GM21526 (cell line): ENCODE data around the gene MYADM.
"Not testable (repeated sequence)": the region's sequence is repeated elsewhere in the genome, so short reads cannot be mapped to it uniquely, and the experiment has no call there.

Experiments used
- ATAC-seq: cut with Tn5 transposase; IDR thresholded peaks from one replicate; pipeline ENCODE4 v1.9.1; 2021; ENCODE audit warnings: moderate library complexity; ENCODE audit not compliant: unreplicated experiment, low FRiP score

MYADM gene, protein sequence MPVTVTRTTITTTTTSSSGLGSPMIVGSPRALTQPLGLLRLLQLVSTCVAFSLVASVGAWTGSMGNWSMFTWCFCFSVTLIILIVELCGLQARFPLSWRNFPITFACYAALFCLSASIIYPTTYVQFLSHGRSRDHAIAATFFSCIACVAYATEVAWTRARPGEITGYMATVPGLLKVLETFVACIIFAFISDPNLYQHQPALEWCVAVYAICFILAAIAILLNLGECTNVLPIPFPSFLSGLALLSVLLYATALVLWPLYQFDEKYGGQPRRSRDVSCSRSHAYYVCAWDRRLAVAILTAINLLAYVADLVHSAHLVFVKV

DNA sequence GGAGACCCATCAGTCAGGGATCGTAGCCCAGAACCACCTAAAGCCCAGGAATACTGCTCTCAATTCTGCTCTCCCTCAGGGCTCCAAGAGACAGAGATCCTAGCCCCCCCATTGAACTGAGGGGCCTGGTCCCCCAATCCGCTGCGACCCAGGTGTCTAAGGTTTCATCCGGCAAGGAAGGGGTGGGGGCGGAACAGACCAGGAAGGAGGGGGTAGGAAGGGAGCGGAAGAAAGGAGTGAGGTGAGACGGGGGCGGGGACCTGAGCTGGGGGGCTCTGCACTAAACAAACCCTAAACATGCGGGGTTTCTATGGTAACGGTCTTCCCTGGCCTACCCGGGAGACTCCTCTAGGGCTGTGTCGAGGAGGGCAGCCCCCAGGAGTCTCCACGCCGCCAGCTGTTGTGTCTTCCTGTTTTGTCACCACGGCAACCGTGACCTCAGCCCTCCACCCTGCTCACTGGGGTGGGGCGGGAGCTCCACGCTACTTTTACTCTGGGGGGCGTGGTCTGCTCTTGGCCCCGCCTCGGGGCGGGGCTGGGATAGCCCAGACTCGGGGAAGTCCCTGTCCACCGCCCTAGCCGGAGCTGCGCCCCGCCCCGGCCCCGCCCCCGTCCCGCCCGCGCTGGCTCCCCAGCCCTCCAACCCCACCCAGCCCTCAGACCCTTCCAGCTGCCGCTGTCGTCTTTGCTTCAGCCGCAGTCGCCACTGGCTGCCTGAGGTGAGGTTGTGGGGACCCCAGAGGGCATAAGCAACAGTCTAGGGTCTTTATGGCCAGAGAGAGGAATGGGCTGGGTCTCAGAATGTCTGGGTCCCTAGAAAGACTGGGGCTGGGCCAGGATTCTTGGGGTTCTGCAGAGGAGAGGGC is at the start of gene MYADM:
Gene MYADM, plus strand, starts transcription at position 659 of the 866 bp plus-strand sequence. CDS start 5,647 bp downstream, outside the sequence.
- peak; percentile 52 for ATAC-seq

GRCh38 chr19:53818756-53819155 is 48.9 kb upstream of the MYADM start:
- ATAC-seq: no peak

DNA sequence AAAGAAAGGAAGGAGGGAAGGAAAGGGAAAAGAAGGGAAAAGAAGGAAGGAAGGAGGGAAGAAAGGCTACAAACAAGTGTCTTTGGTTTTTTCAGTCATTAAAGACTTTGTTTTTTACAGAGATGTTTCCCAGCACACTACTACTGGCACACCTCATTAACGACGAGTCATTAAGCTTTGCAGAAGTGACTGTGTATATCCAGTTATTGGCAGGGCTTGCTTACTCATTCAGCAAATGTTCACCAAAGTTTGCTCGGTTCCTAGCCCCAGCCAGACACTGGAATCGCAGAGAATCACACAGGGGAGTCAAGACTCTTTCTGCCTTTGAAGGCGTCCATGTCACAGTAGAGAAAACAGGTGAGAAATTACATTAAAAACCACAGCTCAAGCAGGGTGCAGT is 47.8 kb upstream of the MYADM start:
- ATAC-seq: no peak

DNA sequence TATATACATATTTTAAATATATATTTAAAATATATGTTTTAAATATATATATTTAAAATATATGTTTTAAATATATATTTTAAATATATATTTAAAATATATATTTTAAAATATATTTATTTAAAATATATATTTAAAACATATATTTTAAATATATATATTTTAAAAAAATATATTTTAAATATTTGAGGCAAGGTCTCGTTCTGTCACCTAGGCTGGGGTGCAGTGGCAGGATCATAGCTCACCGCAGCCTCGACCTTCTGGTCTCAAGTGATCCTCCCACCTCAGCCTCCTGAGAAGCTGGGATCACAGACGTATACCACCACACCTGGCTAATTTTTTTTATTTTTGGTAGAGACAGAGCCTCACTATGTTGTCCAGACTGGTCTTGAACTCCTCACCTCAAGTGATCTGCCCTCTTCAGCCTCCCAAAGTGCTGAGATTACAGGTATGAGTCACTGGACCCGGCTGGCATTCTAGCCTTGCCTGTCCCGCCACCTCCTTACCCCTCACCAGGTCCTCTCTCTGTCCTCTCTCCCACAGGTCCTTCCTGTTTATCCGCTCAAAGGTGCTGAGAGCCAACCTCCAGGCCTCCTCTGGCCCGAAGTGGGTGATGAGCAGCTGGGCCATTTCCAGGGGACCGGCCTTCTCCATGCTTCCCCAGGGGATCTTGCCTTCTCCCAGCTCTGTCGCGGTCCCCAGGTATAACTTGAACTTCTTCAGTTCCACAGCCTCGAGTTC is 44.1 kb upstream of the MYADM start:
- no peak for ATAC-seq

GRCh38 chr19:53824134-53824611 is 43.5 kb upstream of the MYADM start, which contains the start of gene NLRP12:
Gene NLRP12 (minus strand): TSS chr19:53824314. CDS start chr19:53824174, 140 bp downstream.
- ATAC-seq: no peak

GRCh38 chr19:53826876-53827275 is 40.8 kb upstream of the MYADM start:
- no peak for ATAC-seq

- ATAC-seq: no peak
Observed at GRCh38 chr19:53828531-53828930, 39.2 kb upstream of the MYADM start.

GRCh38 chr19:53832861-53833260 is 34.8 kb upstream of the MYADM start:
- ATAC-seq: not testable (repeated sequence)

DNA sequence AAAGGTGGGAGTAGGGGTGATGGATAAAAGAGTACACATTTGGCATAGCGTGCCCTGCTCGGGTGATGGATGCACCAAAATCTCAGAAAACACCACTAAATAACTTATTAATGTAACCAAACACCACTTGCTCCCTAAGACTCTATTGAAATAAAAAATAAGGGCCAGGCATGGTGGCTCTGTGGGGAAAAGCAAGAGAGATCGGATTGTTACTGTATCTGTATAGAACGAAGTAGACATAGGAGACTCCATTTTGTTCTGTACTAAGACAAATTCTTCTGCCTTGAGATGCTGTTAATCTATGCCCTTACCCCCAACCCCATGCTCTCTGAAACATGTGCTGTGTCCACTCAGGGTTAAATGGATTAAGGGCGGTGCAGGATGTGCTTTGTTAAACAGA is 29.2 kb upstream of the MYADM start:
- not testable (repeated sequence) for ATAC-seq

DNA sequence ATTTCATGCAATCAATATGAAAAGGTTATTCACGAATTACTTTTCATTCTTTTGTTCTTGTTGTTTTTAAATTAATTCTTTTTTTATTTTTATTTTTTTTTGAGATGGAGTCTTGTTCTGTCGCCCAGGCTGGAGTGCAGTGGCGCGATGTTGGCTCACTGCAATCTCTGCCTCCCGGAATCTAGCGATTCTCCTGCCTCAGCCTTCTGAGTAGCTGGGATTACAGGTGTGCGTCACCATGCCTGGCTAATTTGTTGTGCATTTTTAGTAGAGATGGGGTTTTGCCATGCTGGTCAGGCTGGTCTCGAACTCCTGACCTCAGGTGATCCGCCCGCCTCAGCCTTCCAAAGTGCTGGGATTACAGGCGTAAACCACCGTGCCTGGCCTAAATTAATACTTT is 27.4 kb upstream of the MYADM start:
- ATAC-seq: not testable (repeated sequence)

GRCh38 chr19:53840914-53841313 is 26.8 kb upstream of the MYADM start:
- ATAC-seq: not testable (repeated sequence)

- no peak for ATAC-seq
Observed at GRCh38 chr19:53844849-53845246, 22.8 kb upstream of the MYADM start.

GRCh38 chr19:53847555-53847954 is 20.1 kb upstream of the MYADM start:
- ATAC-seq: no peak

GRCh38 chr19:53849237-53849676 is 18.4 kb upstream of the MYADM start:
- no peak for ATAC-seq

DNA sequence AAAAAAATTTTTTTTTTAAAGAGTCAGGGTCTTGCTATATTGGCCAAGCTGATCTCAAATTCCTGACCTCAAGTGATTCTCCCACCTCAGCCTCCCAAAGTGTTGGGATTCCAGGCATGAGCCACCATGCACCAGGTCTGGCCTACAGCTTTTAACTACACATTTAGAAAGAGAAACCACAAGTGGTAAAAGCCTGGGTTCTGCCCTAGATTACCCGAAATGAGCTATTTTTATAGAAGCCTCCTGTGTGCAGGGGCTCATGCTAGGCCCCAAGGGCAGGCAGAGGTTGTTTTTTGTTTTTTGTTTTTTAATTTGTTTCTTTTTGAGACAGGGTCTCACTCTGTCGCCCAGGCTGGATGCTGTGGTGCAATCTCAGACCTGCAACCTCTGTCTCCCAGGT is 14.0 kb upstream of the MYADM start:
- no peak for ATAC-seq

DNA sequence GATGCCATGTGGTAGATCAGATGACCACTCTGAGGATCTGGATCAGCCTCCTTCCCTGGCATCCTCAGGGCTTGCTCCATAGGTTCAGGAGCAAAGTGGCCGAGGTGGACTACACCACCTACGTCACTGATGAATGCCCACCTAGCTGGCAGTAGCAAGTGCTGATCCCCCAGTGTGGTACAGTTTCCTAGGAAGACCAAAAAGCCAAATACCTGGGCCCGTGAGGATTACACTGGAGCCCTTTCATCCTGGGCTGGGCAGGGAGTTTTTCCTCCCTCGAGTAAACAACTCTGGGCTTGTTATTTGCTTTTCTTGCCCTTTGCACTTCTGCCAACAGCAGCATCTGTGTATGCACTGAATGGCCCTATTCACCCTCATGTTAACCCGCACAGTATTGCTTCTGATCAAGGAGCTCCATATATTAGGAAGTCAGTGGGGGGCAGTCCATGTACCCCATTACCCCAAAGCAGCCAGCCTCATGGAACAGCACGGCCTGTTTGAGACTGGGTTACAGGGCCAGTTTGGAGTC is 3.3 kb upstream of the MYADM start:
- no peak for ATAC-seq

DNA sequence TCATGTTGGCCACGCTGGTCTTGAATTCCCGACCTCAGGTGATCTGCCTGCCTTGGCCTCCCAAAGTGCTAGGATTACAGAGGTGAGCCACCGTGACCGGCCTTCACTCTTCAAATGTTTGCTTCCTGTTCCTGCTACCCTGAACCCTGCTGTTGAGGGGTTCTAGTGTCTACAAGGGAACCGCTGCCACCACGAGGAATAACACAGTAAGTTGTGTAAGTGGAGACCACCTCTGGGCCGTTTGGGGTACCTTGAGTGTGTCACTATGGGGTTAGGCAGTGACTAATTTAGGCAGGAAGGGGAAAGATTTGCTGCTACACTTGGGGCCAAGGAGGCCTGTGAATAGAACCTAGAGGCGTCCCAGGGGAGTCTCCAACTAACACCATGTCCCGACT is 2.2 kb upstream of the MYADM start:
- ATAC-seq: no peak

DNA sequence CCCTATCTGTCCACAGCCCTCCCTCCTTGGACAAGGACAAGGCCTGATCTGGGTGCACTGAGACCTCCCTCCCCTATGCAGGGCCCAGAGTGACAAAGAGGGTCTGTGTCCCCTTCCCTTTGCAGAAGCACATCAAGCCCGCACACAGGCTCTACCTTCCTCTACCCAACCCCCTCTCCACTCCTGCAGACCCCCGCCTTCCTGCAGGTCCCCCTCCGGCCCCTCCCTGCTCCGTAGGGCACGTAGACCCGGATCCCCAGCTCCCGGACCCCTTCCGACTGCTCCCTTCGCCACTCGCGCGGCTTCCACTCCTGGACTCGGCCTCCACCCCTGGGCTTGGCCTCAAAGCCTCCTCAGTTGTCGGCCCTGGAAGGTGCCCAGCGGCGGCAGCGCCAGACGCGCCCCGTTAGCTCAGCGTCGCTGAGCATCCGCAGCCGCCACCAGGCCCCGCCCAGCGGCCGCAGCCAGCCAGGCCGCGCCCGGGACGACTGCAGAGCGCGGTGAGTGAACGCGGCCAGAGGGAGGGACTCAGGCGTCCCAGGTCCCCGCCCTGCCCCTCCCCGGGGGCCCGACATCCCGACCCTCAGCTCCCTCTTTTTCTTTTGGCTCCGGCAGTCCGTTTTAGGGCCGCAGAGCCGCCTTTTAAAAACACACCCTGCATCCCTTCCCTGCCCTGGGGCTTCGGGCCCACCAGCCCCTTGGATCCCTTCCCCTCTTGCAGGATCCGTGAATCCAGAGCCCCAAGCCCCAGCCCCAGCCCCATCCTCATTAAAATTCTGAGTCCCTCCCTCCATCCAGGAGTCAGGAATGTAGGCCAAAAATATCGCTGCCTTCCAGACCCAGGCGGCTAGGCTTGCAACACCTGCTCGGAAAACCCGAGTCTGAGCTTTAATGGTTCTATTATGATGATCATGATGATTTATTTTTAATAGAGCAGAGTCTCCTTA is 1.5 kb upstream of the MYADM start:
- no peak for ATAC-seq

DNA sequence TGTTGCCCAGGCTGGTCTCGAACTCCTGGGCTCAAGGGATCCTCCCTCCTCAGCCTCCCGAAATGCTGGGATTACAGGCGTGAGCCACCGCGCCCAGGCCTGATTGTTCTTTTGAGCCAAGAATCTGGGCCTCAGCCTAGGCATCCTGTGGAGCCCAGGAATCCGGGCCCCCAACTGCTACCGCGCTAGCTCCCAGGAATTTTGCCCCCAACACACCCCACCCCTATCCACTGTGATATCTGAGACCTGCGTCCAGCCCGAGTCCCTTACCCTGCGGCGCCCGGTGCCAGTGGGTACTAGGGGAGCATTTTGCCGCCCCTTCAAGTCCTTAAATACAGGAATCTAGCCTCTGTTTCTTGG is 838 bp upstream of the MYADM start:
- ATAC-seq: no peak
